Airway epithelial cell (primary cell): Measurements from ENCODE around the gene ZDHHC11B. TPM values are rescaled to one million over a fixed set of nuclear protein-coding genes. Genes with fewer than 3 reads are reported as not detected.

Source experiments
- total RNA-seq: library from RNA; depleted of rRNA; stranded (reverse); fragments of >200 nt; gene quantifications from 2 replicates; pipeline ENCODE4 v1.2.3, GENCODE V29; 2015

Gene ZDHHC11B
- 0.07 TPM in 1 of 2 replicates, not detected in the other for total RNA-seq

GRCh38 chr5:784428-785177 lies at the start of gene ZDHHC11B:
TSS of gene ZDHHC11B (minus strand) at chr5:784729. CDS start at chr5:766919, 17,810 bp downstream.

GRCh38 chr5:693271-694041 lies 91.1 kb downstream of the ZDHHC11B start, which contains the start of gene TPPP:
TSS of gene TPPP (minus strand) at chr5:693352. CDS start at chr5:678060, 15,292 bp downstream.

Other genes starting within 250 kb of the ZDHHC11B start
- gene CEP72, start 172.4 kb downstream of the ZDHHC11B start, total RNA-seq: 5.7 and 7.1 TPM in 2 replicates
- 1.7 and 1.9 TPM in 2 replicates for gene TPPP, start 91.4 kb downstream of the ZDHHC11B start, total RNA-seq
- 0.60 and 1.3 TPM in 2 replicates for gene ZDHHC11, start 66.3 kb upstream of the ZDHHC11B start, total RNA-seq
- gene BRD9, start 108.1 kb upstream of the ZDHHC11B start, total RNA-seq: 25.7 and 29.6 TPM in 2 replicates
- gene TRIP13, start 108.2 kb upstream of the ZDHHC11B start, total RNA-seq: 34.3 and 45.1 TPM in 2 replicates
- 0.09 and 0.42 TPM in 2 replicates for gene NKD2, start 224.1 kb upstream of the ZDHHC11B start, total RNA-seq